Gastroesophageal sphincter (tissue), 4 donors: ENCODE measurements around the gene RXRA. TPM values are rescaled to one million over a fixed set of nuclear protein-coding genes. Genes with fewer than 3 reads are reported as not detected.
"Not testable (repeated sequence)": the region's sequence is repeated elsewhere in the genome, so short reads cannot be mapped to it uniquely, and the experiment has no call there.

ENCODE experiments used
- ATAC-seq: fragments of 150-250 bp; one replicate; pipeline ENCODE4 v1.9.1; 2016; ENCODE audit warnings: mild to moderate bottlenecking, moderate library complexity
- H3K27ac ChIP-seq, 4 donors: fragments of 200-600 bp; sonication (generic) in 3 of 4; 1 replicate in 3 of 4; 2 replicates in 1 of 4; pipeline ENCODE4 v1.5.1; 2016 to 2019
- H3K27me3 ChIP-seq: fragments of 200-600 bp; sonication (generic); one replicate; pipeline ENCODE4 v1.5.1; 2019
- H3K36me3 ChIP-seq, 2 donors: fragments of 200-600 bp; sonication (generic); one replicate each; pipeline ENCODE4 v1.5.1; 2019; ENCODE audit warnings: control low read depth in 1 of 2
- H3K4me1 ChIP-seq, 3 donors: fragments of 200-600 bp; sonication (generic); 1 replicate in 2 of 3; 2 replicates in 1 of 3; pipeline ENCODE4 v1.5.1; 2016 to 2019; ENCODE audit warnings: control low read depth in 2 of 3
- H3K4me3 ChIP-seq, 2 donors: fragments of 200-600 bp; sonication (generic); one replicate each; pipeline ENCODE4 v1.5.1; 2019; ENCODE audit warnings: mild to moderate bottlenecking in 1 of 2, moderate library complexity in 1 of 2
- H3K9me3 ChIP-seq, 3 donors: fragments of 200-600 bp; sonication (generic); one replicate each; pipeline ENCODE4 v1.5.1; 2017 to 2019; ENCODE audit warnings: control low read depth in 2 of 3
- EP300 ChIP-seq: sonication (generic); formaldehyde crosslinking; IDR thresholded peaks from one replicate; pipeline ENCODE4 v1.6.1; 2017; ENCODE audit warnings: antibody characterized with exemption, mild to moderate bottlenecking
- POLR2A ChIP-seq, 2 donors: fragments of 450-650 bp; IDR thresholded peaks; one replicate each; pipeline ENCODE4 v1.6.1; 2017; ENCODE audit warnings: antibody characterized with exemption in 2 of 2, mild to moderate bottlenecking in 2 of 2, moderate library complexity in 1 of 2
- POLR2AphosphoS5 ChIP-seq: sonication (generic); formaldehyde crosslinking; IDR thresholded peaks from one replicate; pipeline ENCODE4 v1.6.1; 2017; ENCODE audit warnings: antibody characterized with exemption
- WGBS, 2 donors: methylation state at CpG; one replicate each; pipeline ENCODE4 v1.1.5; 2018; ENCODE audit warnings: low coverage in 1 of 2; 5-methylcytosine and 5-hydroxymethylcytosine counted together
- total RNA-seq, 4 donors: library from RNA; depleted of rRNA; stranded (reverse); fragments of >200 nt; gene quantifications; one replicate each; pipeline ENCODE4 v1.1.0, GENCODE V29; 2016
- TF ChIP-seq, protein P1 (sequence below), 4 experiments: fragments of 200-600 bp in 2 of 4; fragments of 450-650 bp in 2 of 4; sonication (generic) in 1 of 4; IDR thresholded peaks; one replicate each; pipeline ENCODE4 v1.5.1; 2017 to 2019; ENCODE audit warnings: antibody characterized with exemption in 4 of 4, mild to moderate bottlenecking in 2 of 4, moderate library complexity in 2 of 4

The RXRA gene
- total RNA-seq, 4 donors from 2014 or later = 45.1 to 78.9 (median 55.3) TPM

- Histone ChIP-seq H3K9me3 (peaks cover 0 to 9% (median 0%) of the 10 kb centered on the region in 3 donors), H3K27ac (no peak overlapping the region), H3K27me3 (no peaks in the 10 kb centered on the region), H3K4me1 (no peaks in the 10 kb centered on the region), H3K36me3 (no peaks in the 10 kb centered on the region), H3K4me3 (no peak overlapping the region)
- TF ChIP-seq, protein P1, sequence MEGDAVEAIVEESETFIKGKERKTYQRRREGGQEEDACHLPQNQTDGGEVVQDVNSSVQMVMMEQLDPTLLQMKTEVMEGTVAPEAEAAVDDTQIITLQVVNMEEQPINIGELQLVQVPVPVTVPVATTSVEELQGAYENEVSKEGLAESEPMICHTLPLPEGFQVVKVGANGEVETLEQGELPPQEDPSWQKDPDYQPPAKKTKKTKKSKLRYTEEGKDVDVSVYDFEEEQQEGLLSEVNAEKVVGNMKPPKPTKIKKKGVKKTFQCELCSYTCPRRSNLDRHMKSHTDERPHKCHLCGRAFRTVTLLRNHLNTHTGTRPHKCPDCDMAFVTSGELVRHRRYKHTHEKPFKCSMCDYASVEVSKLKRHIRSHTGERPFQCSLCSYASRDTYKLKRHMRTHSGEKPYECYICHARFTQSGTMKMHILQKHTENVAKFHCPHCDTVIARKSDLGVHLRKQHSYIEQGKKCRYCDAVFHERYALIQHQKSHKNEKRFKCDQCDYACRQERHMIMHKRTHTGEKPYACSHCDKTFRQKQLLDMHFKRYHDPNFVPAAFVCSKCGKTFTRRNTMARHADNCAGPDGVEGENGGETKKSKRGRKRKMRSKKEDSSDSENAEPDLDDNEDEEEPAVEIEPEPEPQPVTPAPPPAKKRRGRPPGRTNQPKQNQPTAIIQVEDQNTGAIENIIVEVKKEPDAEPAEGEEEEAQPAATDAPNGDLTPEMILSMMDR (IDR thresholded peaks at IDR 0.05) = no peak
- TF ChIP-seq POLR2AphosphoS5 (no peak), EP300 (no peak), POLR2A (IDR thresholded peaks at IDR 0.05) (no peak)
- WGBS, 2 donors = no CpG with 5 or more reads among the region's 15 CpGs
- ATAC-seq = no peak
These were observed 19.3 kb upstream of the RXRA start for GRCh38 chr9:134306636-134307600.

DNA sequence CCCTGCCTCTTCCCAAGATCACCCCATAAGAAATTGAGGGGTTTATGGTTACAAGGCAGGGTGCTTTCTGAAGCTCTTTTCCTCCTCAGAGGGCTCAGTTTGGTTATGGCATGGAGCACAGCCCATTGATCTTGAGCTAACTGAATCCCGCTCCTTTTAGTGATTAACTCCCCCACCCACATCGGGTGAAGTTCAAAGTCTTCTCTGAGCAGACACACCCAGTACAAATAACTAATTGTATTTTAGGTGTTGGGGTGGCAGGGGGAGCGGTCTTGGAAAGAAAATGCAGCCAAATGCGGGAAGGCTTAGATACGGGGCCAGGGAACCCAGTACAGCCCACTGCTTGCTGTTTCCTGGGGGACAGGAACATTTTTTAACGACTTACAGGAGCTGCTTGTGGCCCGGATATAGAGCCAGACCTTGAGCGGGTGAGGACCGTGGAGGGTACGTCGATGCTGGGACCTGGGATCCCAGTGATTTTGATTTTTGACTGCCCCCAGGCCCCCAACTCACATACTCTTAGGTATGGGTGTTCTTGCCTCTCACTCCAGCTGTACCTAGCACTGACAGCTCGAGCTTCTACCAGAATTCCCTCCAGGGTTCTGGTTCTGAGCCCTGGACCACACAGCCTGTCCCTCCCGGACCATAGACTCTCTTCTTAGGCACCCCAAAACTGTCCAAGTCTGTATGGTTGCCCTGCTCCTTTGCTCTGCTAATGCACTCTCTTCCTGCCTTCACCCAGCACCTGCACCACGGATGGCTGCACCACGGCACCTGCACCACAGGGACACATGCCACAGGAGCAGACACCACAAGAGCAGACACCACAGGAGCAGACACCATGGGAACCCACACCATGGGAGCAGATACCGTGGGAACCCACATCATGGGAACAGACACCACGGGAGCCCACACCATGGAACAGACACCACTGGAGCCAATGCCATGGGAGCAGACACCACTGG is 18.3 kb upstream of the RXRA start:
- ATAC-seq = no peak
- TF ChIP-seq EP300 = no peak
- TF ChIP-seq, protein P1 (IDR thresholded peaks at IDR 0.05) = no peak
- TF ChIP-seq POLR2A (IDR thresholded peaks at IDR 0.05) = no peak
- no peak for TF ChIP-seq POLR2AphosphoS5
- no peak overlapping the region for H3K27ac ChIP-seq
- H3K4me3 ChIP-seq = no peak overlapping the region
- no peaks in the 10 kb centered on the region for H3K36me3 ChIP-seq
- no peaks in the 10 kb centered on the region for H3K27me3 ChIP-seq
- H3K4me1 ChIP-seq = no peaks in the 10 kb centered on the region
- H3K9me3 ChIP-seq = peaks cover 0 to 16% (median 0%) of the 10 kb centered on the region in 3 donors
- 87 to 90% methylated on average over 3 to 7 of the region's 17 CpGs for WGBS, 2 donors

DNA sequence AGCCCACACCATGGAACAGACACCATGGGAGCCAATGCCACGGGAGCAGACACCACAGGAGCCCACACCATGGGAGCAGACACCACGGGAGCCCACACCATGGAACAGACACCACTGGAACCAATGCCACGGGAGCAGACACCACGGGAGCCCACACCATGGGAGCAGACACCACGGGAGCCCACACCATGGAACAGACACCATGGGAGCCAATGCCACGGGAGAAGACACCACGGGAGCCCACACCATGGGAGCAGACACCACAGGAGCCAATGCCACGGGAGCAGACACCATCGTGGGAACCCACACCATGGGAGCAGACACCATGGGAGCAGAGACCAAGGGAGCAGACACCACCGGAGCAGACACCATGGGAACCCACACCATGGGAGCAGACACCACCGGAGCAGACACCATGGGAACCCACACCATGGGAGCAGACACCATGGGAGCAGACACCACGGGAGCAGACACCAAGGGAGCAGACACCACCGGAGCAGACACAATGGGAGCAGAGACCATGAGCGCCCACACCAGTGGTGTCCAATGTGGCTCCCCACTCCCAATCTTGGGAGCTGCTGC is 17.5 kb upstream of the RXRA start:
- WGBS, 2 donors = 80% methylated on average over 2 to 4 of the region's 14 CpGs
- not testable (repeated sequence) for ATAC-seq, H3K27me3 ChIP-seq, H3K4me1 ChIP-seq, H3K36me3 ChIP-seq, H3K4me3 ChIP-seq, H3K27ac ChIP-seq
- peaks cover 0 to 24% (median 0%) of the 10 kb centered on the region in 3 donors for H3K9me3 ChIP-seq

GRCh38 chr9:134313470-134313869 is 12.8 kb upstream of the RXRA start:
- Histone ChIP-seq H3K4me1 (peaks cover 0 to 29% (median 12%) of the 10 kb centered on the region in 3 donors), H3K9me3 (peaks cover 0 to 25% (median 0%) of the 10 kb centered on the region in 3 donors), H3K4me3 (no peak overlapping the region), H3K27me3 (no peaks in the 10 kb centered on the region), H3K27ac (no peak overlapping the region), H3K36me3 (no peaks in the 10 kb centered on the region)
- no peak for ATAC-seq
- TF ChIP-seq, protein P1 (IDR thresholded peaks at IDR 0.05) = no peak
- TF ChIP-seq POLR2AphosphoS5 (no peak), EP300 (no peak), POLR2A (IDR thresholded peaks at IDR 0.05) (no peak)
- WGBS, 2 donors = 82% methylated on average over 2 of the region's 2 CpGs; no CpG with 5 or more reads in 1 of the 2 donors
